ENCODE results near the gene PSKH1. TPM values are rescaled to one million over a fixed set of nuclear protein-coding genes. Genes with fewer than 3 reads are reported as not detected.

Gene PSKH1
- total RNA-seq, 5 donors from 2014 or later (not counting 1 experiment from before 2014, with no cell fraction given): 14.8 to 31.4 (median 28.1) TPM

DNA sequence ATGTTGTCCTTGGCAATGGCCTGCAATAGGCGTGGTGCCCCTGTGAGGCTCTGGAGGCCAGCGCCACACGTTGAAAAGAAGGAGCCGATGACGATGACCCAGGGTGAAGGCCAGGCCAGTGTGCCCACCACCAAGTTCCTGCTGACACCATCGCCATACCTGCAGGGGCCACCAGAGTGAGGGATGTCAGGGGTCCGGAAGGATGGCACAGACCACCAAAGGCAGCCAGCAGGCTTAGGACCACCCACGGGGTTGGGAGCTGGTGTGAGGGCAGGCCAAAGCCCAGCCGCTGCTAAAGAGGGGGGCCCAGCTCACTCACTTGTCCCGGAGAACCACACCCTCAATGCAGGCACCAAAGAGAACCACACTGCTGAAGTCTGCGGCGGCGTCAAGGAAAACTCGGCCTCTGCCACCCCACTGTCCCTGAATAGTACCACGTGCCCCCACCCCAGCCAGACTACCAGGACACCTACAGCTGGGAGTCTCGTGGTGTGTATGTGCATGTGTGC lies 57.3 kb downstream of the PSKH1 start:
- no peak for DNase-seq
- no peak overlapping the region for H3K27ac Mint-ChIP-seq
- ATAC-seq (replicated peaks in 1 of 4): no peak
- H3K4me3 Mint-ChIP-seq: no peak overlapping the region
- peaks cover 0 to 5% (median 0%) of the 10 kb centered on the region in 3 donors for H3K4me1 Mint-ChIP-seq
- H3K9me3 Mint-ChIP-seq: no peaks in the 10 kb centered on the region
- H3K36me3 Mint-ChIP-seq: peaks cover 21% of the 10 kb centered on the region
- H3K27me3 Mint-ChIP-seq: no peaks in the 10 kb centered on the region
- 91% methylated on average over 9 of the region's 16 CpGs for WGBS (ENCODE audit: insufficient coverage)
- peaks cover 0 to 2% of the 10 kb centered on the region in 2 experiments for H3K4me1 ChIP-seq (ENCODE audit: control insufficient read depth in 1 of 2, extremely low read depth in 1 of 2, insufficient read depth in 2 of 2, low read length in 2 of 2)
- H3K27ac ChIP-seq (ENCODE audit: low read length): no peak overlapping the region
- no peak overlapping the region for H3K4me3 ChIP-seq (ENCODE audit: control insufficient read depth in 1 of 2, extremely low read depth in 1 of 2, low read length in 1 of 2)
- POLR2A ChIA-PET: interaction anchor here in 1 of 2 donors (0.6 kb wide), 1 partner anchor 358 kb away, joined by 3 read pairs; no protein-coding TSS in a partner anchor
- no peaks in the 10 kb centered on the region for H3K9me3 ChIP-seq
- peaks cover 24 to 43% of the 10 kb centered on the region in 2 donors for H3K36me3 ChIP-seq (ENCODE audit: control insufficient read depth in 2 of 2, extremely low read depth in 1 of 2, insufficient read depth in 1 of 2, low read length in 1 of 2)
- CTCF ChIA-PET: no interaction called here
- H3K27me3 ChIP-seq (replicated peaks in 1 of 2; ENCODE audit: control insufficient read depth in 2 of 2, extremely low read depth in 1 of 2, insufficient read depth in 2 of 2, low read length in 1 of 2): no peaks in the 10 kb centered on the region

DNA sequence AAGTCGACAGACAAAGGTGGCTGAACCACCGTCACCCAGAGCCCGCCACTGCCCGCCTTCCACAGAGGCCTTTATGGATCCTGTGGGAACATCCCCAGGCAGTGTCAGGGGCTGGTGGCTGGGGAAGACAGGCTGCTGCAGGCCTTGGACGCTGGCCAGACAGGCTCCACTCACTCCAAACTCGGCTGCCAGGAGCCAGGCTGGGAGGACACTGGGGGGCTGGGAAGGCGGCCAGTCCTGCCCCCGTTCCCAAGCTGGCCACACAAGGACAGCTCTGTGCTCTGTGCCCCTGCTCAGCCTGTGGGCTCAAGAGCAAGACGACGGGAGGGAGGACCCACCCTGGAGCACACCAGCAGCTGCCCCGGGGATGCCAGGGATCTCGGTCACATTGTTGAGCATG lies 58.4 kb downstream of the PSKH1 start:
- no peaks in the 10 kb centered on the region for H3K9me3 Mint-ChIP-seq
- DNase-seq (no peak), ATAC-seq (replicated peaks in 1 of 4) (no peak)
- Histone ChIP-seq H3K4me1 (ENCODE audit: control insufficient read depth in 1 of 2, extremely low read depth in 1 of 2, insufficient read depth in 2 of 2, low read length in 2 of 2) (peaks cover 0 to 2% of the 10 kb centered on the region in 2 experiments), H3K9me3 (no peaks in the 10 kb centered on the region), H3K36me3 (ENCODE audit: control insufficient read depth in 2 of 2, extremely low read depth in 1 of 2, insufficient read depth in 1 of 2, low read length in 1 of 2) (peaks cover 18 to 32% of the 10 kb centered on the region in 2 donors), H3K27me3 (replicated peaks in 1 of 2; ENCODE audit: control insufficient read depth in 2 of 2, extremely low read depth in 1 of 2, insufficient read depth in 2 of 2, low read length in 1 of 2) (no peaks in the 10 kb centered on the region), H3K4me3 (ENCODE audit: control insufficient read depth in 1 of 2, extremely low read depth in 1 of 2, low read length in 1 of 2) (no peak overlapping the region), H3K27ac (ENCODE audit: low read length) (no peak overlapping the region)
- H3K27me3 Mint-ChIP-seq: no peaks in the 10 kb centered on the region
- H3K27ac Mint-ChIP-seq: no peak overlapping the region
- H3K4me3 Mint-ChIP-seq: no peak overlapping the region
- peaks cover 16% of the 10 kb centered on the region for H3K36me3 Mint-ChIP-seq
- H3K4me1 Mint-ChIP-seq: peaks cover 0 to 5% (median 0%) of the 10 kb centered on the region in 3 donors
- ChIA-PET CTCF (no interaction called here), POLR2A (no interaction called here)
- 97% methylated on average over 12 of the region's 12 CpGs for WGBS (ENCODE audit: insufficient coverage)

DNA sequence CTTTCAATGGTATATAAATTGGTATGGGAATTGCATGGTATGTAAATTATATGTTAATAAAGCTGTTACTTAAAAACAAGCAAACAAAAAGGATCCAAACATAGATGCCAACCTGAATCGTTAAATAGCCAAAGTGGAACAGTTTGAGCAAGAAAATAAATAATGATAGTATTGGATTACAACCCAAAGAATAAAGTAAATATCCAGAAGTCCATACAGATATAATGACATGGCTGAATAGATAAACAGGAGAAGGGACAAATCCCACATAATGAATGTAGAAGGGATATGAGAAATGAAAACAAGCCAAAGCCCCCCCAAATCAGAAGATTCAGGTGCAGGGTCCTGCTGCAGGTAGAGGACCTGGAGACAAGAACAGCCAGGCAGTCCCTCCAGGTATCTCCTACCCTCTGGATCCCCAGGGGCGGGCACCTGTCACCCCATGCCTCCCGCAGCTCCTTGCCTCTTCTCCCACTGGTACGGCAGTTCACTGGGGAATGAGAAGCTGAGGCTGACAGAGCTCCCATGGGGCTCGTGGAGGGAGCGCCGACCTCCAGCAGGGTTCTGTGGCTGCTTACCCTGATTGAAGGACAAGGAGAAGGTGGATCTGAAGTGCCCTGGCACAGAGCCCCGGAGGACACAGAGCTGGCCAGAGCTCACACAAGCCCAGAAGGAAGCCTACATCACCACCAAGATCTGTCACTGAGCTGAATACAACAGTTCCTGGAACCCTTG lies 60.8 kb downstream of the PSKH1 start:
- Histone ChIP-seq H3K9me3 (no peaks in the 10 kb centered on the region), H3K4me1 (ENCODE audit: control insufficient read depth in 1 of 2, extremely low read depth in 1 of 2, insufficient read depth in 2 of 2, low read length in 2 of 2) (no peaks in the 10 kb centered on the region), H3K4me3 (ENCODE audit: control insufficient read depth in 1 of 2, extremely low read depth in 1 of 2, low read length in 1 of 2) (no peak overlapping the region), H3K27ac (ENCODE audit: low read length) (no peak overlapping the region), H3K36me3 (ENCODE audit: control insufficient read depth in 2 of 2, extremely low read depth in 1 of 2, insufficient read depth in 1 of 2, low read length in 1 of 2) (peaks cover 18 to 25% of the 10 kb centered on the region in 2 donors), H3K27me3 (replicated peaks in 1 of 2; ENCODE audit: control insufficient read depth in 2 of 2, extremely low read depth in 1 of 2, insufficient read depth in 2 of 2, low read length in 1 of 2) (no peaks in the 10 kb centered on the region)
- H3K4me3 Mint-ChIP-seq: no peak overlapping the region
- no CpG with 5 or more reads among the region's 8 CpGs for WGBS (ENCODE audit: insufficient coverage)
- H3K27ac Mint-ChIP-seq: no peak overlapping the region
- DNase-seq: no peak
- H3K36me3 Mint-ChIP-seq: peaks cover 16% of the 10 kb centered on the region
- ChIA-PET CTCF (interaction anchor here in 1 of 2 donors (0.5 kb wide), 1 partner anchor 29 kb away, joined by 3 read pairs; no protein-coding TSS in a partner anchor), POLR2A (interaction anchor here in 1 of 2 donors (0.7 kb wide), 1 partner anchor 166 kb away, joined by 3 read pairs; no protein-coding TSS in a partner anchor)
- H3K4me1 Mint-ChIP-seq: no peaks in the 10 kb centered on the region
- no peak for ATAC-seq (replicated peaks in 1 of 4)
- no peaks in the 10 kb centered on the region for H3K9me3 Mint-ChIP-seq
- H3K27me3 Mint-ChIP-seq: no peaks in the 10 kb centered on the region

DNA sequence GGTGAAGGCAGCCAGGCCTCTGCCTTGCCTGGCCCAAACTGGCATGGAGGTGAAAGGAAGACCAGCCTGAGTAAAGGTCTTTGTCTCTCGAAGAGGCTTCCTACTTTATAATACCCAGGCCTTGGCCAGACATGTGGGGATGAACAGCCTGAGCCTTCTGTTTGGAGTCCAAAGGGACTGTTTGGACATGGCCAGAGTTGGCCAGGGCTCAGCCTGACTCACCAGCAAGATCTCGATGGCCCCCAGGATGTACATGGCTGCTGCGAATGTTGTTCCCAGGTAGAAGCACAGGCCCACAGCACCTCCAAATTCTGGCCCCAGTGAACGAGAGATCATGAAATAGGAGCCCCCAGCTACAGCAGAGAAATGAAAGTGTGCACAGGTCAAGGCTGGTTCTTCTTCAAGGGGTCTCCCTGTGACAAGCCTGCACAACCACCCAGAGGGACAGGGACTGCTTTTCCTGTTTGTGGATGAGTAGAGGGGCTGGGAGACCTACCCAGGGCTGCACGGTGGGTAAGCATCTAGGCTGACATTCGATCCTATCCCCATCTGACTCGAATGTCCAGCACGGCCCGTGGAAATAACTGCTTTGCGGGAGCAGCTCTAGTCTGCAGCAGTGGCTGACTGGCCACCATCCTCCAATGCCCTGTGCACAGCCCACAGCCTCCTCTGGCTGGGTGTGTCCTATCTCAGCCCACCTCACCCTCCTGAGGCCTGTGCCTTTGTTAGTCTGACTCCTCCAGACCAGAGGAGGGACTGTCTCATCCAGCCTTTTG lies 61.6 kb downstream of the PSKH1 start:
- DNase-seq (no peak), ATAC-seq (replicated peaks in 1 of 4) (no peak)
- H3K27me3 ChIP-seq (replicated peaks in 1 of 2; ENCODE audit: control insufficient read depth in 2 of 2, extremely low read depth in 1 of 2, insufficient read depth in 2 of 2, low read length in 1 of 2): no peaks in the 10 kb centered on the region
- ChIA-PET POLR2A (interaction anchor here in 1 of 2 donors (0.7 kb wide), 1 partner anchor 167 kb away, joined by 3 read pairs; no protein-coding TSS in a partner anchor), CTCF (interaction anchor here in 1 of 2 donors (0.6 kb wide), 1 partner anchor 833 kb away, joined by 5 read pairs; no protein-coding TSS in a partner anchor)
- no peak overlapping the region for H3K27ac Mint-ChIP-seq
- peaks cover 16% of the 10 kb centered on the region for H3K36me3 Mint-ChIP-seq
- H3K27ac ChIP-seq (ENCODE audit: low read length): no peak overlapping the region
- H3K4me3 Mint-ChIP-seq: no peak overlapping the region
- H3K9me3 ChIP-seq: no peaks in the 10 kb centered on the region
- 100% methylated on average over 8 of the region's 10 CpGs for whole genome bisulfite sequencing (ENCODE audit: insufficient coverage)
- H3K4me1 Mint-ChIP-seq: no peaks in the 10 kb centered on the region
- no peaks in the 10 kb centered on the region for H3K4me1 ChIP-seq (ENCODE audit: control insufficient read depth in 1 of 2, extremely low read depth in 1 of 2, insufficient read depth in 2 of 2, low read length in 2 of 2)
- no peaks in the 10 kb centered on the region for H3K9me3 Mint-ChIP-seq
- no peak overlapping the region for H3K4me3 ChIP-seq (ENCODE audit: control insufficient read depth in 1 of 2, extremely low read depth in 1 of 2, low read length in 1 of 2)
- H3K27me3 Mint-ChIP-seq: no peaks in the 10 kb centered on the region
- H3K36me3 ChIP-seq (ENCODE audit: control insufficient read depth in 2 of 2, extremely low read depth in 1 of 2, insufficient read depth in 1 of 2, low read length in 1 of 2): peaks cover 21 to 32% of the 10 kb centered on the region in 2 donors

DNA sequence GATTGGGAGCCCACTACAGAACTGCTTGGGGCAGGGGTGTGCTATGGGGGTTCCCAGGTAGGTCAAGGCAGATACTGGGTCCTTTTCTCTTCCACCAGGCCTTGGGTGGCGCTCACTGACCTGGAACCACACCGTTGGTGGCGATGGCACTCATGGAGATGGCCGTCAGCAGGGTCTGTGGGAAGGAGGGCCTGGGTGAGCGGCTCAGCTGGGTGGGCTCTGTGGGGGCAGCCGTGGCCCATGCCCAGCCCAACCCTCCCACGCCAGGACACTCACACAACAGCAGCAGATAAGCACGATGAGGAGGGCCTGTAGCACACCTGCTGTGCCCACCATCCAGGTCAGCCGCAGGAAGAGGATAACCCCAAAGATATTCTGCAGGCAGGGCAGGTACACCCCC lies 64.6 kb downstream of the PSKH1 start:
- Histone ChIP-seq H3K27ac (ENCODE audit: low read length) (no peak overlapping the region), H3K4me3 (ENCODE audit: control insufficient read depth in 1 of 2, extremely low read depth in 1 of 2, low read length in 1 of 2) (no peak overlapping the region), H3K4me1 (ENCODE audit: control insufficient read depth in 1 of 2, extremely low read depth in 1 of 2, insufficient read depth in 2 of 2, low read length in 2 of 2) (no peaks in the 10 kb centered on the region), H3K27me3 (replicated peaks in 1 of 2; ENCODE audit: control insufficient read depth in 2 of 2, extremely low read depth in 1 of 2, insufficient read depth in 2 of 2, low read length in 1 of 2) (no peaks in the 10 kb centered on the region), H3K9me3 (no peaks in the 10 kb centered on the region), H3K36me3 (ENCODE audit: control insufficient read depth in 2 of 2, extremely low read depth in 1 of 2, insufficient read depth in 1 of 2, low read length in 1 of 2) (peaks cover 17 to 36% of the 10 kb centered on the region in 2 donors)
- H3K9me3 Mint-ChIP-seq: no peaks in the 10 kb centered on the region
- no peak overlapping the region for H3K4me3 Mint-ChIP-seq
- no peaks in the 10 kb centered on the region for H3K4me1 Mint-ChIP-seq
- WGBS (ENCODE audit: insufficient coverage): 100% methylated on average over 3 of the region's 9 CpGs
- no peaks in the 10 kb centered on the region for H3K27me3 Mint-ChIP-seq
- ChIA-PET CTCF (interaction anchor here in 1 of 2 donors (0.7 kb wide), 1 partner anchor 17 kb away, joined by 3 read pairs; no protein-coding TSS in a partner anchor), POLR2A (no interaction called here)
- peaks cover 20% of the 10 kb centered on the region for H3K36me3 Mint-ChIP-seq
- ATAC-seq (replicated peaks in 1 of 4) (no peak), DNase-seq (no peak)
- no peak overlapping the region for H3K27ac Mint-ChIP-seq

DNA sequence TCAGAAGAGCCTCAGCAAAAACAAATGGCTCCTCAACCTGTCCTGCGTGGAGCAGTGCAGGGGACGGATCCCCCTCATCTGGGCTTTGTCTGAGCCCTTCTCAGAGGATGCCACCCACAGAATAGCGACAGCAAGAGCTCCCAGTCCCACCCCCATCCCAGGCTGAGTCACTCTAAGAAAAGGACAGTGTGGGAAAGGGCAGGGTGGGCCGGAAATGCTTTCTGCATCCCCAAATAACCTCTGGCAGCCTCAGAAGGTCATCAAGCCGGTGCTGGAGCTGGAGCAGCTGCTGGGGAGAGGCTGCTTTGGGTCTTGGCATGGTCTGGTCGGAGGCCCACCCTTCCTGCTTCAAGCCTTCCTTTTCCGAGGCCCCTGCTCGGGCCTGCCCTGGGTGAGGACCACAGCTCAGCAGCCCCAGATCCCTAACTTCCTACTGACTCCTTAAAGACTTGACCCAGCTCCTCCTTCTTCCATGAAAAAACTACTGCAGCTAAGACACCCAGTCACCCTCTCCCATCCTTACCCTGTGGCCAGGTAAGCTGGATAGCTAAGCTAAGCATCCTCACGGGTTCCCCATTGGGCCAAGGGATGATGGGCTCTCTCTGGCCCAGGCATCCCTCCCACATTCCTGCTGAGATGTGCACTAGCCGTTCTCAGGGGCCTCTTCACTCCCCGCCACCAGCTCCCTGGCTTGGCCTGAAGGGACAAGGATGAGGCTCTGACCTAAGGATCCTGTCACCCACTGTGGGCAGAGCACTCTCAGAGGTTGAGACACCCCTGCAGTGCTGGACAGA lies 66.7 kb downstream of the PSKH1 start:
- Histone ChIP-seq H3K9me3 (no peaks in the 10 kb centered on the region), H3K27me3 (replicated peaks in 1 of 2; ENCODE audit: control insufficient read depth in 2 of 2, extremely low read depth in 1 of 2, insufficient read depth in 2 of 2, low read length in 1 of 2) (no peaks in the 10 kb centered on the region), H3K4me3 (ENCODE audit: control insufficient read depth in 1 of 2, extremely low read depth in 1 of 2, low read length in 1 of 2) (no peak overlapping the region), H3K4me1 (ENCODE audit: control insufficient read depth in 1 of 2, extremely low read depth in 1 of 2, insufficient read depth in 2 of 2, low read length in 2 of 2) (no peaks in the 10 kb centered on the region), H3K36me3 (ENCODE audit: control insufficient read depth in 2 of 2, extremely low read depth in 1 of 2, insufficient read depth in 1 of 2, low read length in 1 of 2) (peaks cover 13 to 39% of the 10 kb centered on the region in 2 donors), H3K27ac (ENCODE audit: low read length) (no peak overlapping the region)
- DNase-seq (no peak), ATAC-seq (replicated peaks in 1 of 4) (no peak)
- no peak overlapping the region for H3K27ac Mint-ChIP-seq
- CTCF ChIA-PET: no interaction called here
- H3K4me3 Mint-ChIP-seq: no peak overlapping the region
- WGBS (ENCODE audit: insufficient coverage): 98% methylated on average over 6 of the region's 11 CpGs
- peaks cover 18% of the 10 kb centered on the region for H3K36me3 Mint-ChIP-seq
- peaks cover 0 to 3% (median 0%) of the 10 kb centered on the region in 3 donors for H3K4me1 Mint-ChIP-seq
- no peaks in the 10 kb centered on the region for H3K27me3 Mint-ChIP-seq
- H3K9me3 Mint-ChIP-seq: no peaks in the 10 kb centered on the region
- POLR2A ChIA-PET: no interaction called here

Measured in T-cell (primary cell).